ENCODE results near the gene COPS4.
"Not testable (repeated sequence)": the region's sequence is repeated elsewhere in the genome, so short reads cannot be mapped to it uniquely, and the experiment has no call there.

GRCh38 chr4:83023599-83023998, 11.4 kb upstream of the COPS4 start:
- not testable (repeated sequence) for TF ChIP-seq POLR2AphosphoS5 (IDR thresholded peaks at IDR 0.05); CTCF (IDR thresholded peaks at IDR 0.05); POLR2A (IDR thresholded peaks at IDR 0.05); EP300 (IDR thresholded peaks at IDR 0.05; ENCODE audit: low read depth)

All from transverse colon (tissue), 4 donors.